Activated CD4-positive, alpha-beta T cell treated with anti-CD3 and anti-CD28 coated beads, Interleukin-2, amount 50 U/mL, for 1 hour (primary cell): ENCODE measurements around the gene PRODH2.
"Not testable (repeated sequence)": the region's sequence is repeated elsewhere in the genome, so short reads cannot be mapped to it uniquely, and the experiment has no call there.

Source experiments
- DNase-seq: peaks from one replicate; pipeline ENCODE4 v3.0.0-alpha.2; 2020

The PRODH2 gene

DNA sequence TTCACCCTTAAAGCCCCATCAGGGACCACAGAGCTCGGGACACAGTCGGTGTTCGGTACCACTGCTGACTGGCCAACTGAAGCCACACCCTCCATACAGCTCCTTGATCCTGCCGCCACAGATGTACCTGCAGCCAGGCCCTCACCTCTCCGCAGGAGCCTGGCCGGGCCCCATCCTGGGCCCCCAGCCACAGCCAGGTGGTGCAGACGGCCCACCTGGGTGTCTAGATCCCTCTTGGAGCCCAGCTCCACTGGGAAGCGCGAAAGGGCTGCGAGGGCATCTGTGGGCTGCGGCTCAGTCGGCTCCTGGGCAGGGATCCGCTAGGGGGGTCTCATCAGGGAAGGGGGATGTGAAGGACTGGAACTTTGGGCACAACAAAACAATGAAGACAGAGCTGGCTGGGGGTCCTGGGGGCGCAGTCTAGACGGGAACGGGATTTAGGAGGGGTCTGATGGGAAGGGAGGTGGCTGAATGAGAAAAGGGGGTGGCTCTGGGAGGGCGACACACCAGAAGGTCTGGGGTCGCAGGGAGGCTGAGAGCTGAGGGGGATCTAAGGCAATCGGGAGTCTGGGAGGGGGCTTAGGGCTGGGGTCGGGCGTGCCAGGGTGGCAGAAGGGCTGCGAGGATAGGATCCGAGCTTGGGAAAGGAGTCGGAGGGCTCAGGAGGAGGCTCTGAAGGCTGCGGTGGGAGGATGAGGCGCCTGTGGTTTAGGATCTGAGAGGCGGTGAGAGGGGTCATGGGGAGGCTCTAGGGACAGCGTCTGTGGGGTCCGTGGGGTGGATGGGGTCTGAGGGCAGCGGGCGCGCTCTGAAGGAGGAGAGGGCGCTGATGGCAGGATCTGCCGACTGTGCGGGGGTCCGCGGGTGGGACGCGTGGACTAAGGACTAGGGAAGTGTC lies 15.8 kb downstream of the PRODH2 start:
- DNase-seq: no peak

DNA sequence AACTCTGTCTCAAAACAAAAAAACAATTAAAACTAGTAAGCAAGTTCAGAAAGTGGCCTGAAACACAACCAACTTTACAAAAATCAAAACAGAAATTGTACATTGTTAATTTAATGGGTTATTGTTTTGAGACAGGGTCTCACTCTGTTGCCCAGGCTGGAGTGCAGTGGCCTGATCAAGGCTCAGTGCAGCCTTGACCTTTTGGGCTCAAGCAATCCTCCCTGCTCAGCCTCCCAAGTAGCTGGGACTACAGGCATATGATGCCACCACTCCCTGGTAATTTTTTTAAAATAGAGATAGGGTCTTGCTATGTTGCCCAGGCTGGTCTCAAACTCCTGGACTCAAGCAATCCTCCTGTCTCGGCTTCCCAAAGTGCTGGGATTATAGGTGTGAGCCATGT lies 17.1 kb downstream of the PRODH2 start:
- DNase-seq: not testable (repeated sequence)

DNA sequence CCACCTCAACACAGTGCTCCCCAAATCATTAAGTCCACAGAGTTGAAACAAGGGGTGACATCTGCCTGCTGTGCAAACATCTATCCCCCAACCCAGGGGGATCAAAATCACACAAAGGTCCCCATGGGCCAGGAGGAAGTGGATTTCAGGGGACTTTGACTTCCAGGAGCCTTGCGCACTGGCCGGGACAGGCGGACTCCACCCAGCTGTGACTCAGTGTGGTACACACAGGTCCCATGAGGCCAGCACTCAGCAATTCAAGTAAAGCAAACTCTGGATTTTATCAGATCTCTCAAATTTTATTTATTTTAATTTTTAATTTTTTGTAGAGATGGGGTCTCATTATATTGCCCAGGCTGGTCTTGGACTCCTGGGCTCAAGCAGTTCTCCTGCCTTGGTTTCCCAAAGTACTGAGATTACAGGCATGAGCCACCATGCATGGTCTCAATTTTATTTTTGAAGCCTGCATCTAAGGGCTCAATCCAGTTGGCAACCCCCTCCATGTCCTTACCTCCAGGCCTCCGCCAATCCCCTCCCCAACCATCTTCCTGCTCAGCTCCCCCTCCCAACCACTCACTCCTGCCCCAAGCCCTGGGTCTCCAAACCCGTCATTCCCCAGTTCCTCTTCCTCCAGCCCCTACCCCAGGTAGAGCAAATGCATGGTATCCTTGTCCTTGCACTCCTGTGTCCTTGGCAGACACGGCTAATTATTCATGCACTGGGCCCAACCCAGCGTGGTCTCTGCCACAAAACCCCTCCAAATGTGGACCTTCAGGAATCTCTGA lies 19.1 kb downstream of the PRODH2 start:
- no peak for DNase-seq

DNA sequence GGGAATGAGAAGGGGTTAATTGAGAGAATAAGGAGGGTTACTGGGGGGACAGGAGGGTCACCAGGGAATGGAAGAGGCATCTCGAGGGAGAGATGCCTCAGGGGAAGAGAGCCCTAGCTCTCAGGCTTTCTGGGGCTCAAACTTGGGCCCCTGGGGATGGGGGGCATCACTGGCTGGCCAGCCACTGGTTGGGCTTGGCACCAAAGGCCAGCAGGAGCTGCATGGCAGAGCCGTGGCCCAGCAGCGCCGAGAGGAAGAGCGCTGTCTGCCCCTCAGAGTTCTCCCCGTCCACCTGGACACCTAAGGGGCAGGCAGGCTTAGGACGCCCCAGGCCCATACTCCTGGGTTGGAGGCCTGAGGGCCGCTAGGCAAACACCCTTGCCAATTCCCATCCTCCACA lies 19.8 kb downstream of the PRODH2 start:
- no peak for DNase-seq

DNA sequence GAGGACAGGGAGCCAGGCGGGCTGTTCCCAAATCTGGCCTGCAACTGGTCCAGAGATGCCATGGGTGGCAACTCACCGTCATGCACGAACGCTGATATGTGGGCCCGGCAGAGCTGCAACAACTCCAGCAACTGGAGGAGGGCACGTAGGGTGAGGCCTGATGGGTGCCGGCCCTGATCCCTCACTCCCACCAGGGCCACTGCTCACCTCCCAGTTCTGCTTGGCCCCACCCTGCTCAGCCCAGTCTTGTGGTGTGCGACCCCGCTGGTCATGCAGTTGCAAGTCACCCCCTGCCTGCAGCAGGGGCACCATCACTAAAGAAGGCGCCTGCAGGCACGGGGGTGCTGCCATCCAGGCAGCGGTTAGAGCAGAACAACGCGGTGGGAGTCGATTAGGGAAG lies 20.3 kb downstream of the PRODH2 start:
- DNase-seq: no peak

- DNase-seq: no peak
These were observed 20.8 kb downstream of the PRODH2 start for GRCh38 chr19:35791814-35792279.

- no peak for DNase-seq
These were observed 21.4 kb downstream of the PRODH2 start for GRCh38 chr19:35790981-35791813.

DNA sequence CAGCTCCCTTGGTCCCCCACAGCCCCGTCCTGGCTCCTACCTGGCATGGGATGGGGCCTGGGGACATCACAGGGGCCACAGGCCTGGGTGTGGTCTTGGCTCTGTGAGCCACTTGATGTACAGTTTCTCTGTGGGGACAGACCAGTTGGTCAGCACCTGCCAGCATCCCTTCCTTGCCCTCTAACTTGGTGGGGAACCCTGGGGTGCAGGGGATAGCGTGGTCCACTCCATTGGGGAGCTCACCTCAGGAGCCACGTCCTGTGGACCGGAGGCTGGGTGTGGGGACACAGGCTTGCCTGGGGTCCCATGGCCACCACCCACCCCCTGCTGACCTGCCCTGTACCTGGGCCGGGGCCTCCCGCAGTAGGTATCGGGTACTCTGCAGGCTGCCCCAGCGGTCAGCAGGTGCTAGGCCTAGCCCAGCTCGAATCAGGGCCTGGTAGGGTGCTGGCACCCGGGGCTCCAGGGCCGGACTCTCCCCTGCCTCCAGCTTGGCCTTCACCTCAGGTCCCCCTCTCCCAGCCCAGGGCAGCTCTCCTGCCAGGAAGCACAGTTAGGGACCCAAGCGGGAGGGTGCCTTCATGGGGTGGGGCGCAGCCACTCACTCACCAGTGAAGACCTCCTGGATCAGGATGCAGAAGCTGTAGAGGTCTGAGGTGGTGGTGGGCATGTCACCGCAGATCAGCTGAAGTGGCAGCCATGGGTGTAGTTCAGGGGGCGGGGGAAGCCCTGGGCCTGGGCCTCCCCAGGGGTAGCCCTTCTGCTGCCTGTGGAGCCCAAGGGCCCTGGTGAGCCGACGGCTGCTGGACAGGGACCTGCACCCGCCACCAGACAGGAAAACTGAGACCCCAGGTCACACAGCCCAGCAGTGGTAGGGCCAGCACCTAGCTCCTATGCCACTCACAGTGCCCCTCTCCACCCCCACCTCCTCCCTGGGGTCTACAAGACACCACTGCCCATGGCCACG lies 22.4 kb downstream of the PRODH2 start:
- no peak for DNase-seq

DNA sequence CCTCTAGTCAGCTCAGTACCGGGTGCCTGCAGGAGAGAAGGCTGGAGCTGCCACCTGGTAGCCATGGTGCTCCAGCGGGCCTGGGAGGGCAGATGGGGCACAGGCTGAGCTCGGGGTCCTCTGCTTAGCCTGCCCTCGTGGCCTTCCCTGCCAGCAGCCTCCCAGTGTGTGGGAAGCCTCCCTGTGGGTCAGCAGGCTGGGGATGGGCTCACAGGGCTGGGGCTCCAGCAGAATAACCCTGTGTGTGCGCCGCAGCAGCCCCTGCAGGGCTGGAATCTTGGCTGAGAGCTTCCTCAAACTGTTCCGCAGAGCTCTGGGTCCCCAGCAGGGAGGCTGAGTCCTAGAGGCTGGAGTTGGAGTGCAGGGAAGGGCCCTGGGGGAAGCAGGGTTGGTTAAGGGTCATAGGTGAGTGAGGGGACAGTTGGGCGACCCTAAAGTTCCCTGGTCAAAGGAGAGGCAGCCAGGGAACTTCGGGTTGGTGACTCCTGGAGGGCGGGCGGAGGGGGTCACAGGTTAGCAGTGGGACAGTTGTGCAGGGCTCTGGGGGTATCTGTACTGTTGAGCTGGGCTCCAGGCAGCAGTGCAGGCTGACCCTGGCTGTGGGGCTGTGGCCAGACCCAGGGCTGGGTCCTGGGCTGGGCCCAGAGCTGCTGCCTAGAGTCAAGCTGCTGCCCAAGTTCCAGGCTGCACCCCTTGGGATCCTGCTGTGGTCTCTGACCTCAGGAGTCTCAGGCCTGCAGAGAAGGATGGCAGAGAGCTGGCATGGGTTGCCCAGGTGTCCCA lies 23.3 kb downstream of the PRODH2 start:
- DNase-seq: no peak

DNA sequence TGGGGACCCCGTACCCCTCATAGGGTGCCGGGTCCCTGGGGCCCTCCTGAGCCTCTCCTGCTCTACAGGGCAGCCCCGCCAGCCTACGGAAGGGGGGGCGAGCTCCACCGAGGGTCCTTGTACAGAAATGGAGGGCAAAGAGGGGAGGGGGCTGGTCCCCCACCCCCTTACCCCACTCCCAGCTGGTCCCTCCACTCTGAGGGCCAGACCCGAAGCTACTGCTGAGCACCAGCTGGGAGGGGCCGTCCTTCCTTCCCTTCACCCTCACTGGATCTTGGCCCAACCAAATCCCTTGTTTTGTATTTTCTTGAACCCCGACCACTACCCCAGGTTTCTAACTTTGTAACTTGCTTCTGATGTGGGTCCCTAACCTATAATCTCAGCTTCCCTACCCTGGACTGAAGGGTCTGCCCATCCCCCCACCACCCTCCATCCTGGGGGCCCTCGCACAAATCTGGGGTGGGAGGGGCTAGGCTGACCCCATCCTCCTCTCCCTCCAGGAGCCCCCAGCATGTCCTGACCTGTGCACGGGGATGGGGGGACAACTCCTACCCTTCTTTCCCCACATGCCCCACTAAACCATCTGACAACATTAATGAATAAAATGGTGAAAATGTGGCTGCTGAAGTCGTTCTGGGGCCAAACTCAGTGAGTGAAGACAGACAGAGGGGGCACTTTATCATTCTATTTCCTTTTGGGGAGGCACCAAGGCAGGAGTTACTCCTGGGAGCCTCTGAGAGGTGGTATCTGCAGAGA lies 24.3 kb downstream of the PRODH2 start:
- no peak for DNase-seq

- DNase-seq: no peak
These were observed 25.3 kb downstream of the PRODH2 start for GRCh38 chr19:35787227-35787799.

GRCh38 chr19:35786299-35787160 lies 26.1 kb downstream of the PRODH2 start:
- no peak for DNase-seq

GRCh38 chr19:35785339-35785627 lies 27.4 kb downstream of the PRODH2 start:
- no peak for DNase-seq

GRCh38 chr19:35784503-35785338 lies 27.9 kb downstream of the PRODH2 start:
- no peak for DNase-seq

DNA sequence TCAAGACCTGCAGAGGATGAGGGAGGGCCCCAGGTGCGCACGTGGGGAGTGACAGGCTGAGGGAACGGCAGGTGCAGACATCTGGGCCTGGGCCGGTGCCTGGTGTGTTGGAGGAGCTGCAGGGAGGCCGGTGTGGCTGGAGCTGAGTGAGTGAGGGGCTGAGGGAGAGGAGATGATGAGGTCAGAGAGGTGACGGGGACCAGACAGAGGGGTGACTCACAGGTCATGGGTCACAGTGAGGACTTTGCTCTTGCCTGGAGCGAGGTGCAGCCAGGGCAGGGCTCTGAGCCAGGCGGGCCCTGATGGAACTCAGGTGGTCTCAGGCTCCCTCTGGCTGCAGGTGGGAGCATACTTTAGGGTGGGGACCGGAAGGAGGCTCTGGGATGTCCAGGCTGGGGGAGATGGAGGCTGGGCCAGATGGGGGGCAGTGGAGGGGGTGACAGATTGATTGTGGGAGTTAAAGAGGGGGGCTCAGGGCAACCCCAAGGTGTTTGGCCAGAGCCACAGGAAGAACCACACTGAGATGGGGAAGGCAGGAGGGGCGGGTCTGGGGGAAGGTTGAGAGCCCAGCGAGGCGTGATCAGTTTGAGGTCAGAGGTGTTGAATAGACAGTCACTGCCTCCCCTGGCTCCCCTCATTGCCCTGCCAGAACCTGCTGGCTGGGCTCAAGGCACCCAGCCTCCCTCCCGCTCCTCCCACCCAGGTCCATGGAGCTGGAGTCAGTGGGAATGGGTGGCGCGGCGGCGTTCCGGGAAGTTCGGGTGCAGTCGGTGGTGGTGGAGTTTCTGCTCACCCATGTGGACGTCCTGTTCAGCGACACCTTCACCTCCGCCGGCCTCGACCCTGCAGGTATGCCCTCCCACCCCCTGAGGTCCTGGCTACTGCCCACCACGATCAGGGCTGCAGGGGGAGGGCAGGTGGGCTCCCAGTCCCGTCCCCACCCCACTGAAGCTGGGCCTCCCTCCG lies 28.9 kb downstream of the PRODH2 start:
- no peak for DNase-seq

- no peak for DNase-seq
These were observed 30.1 kb downstream of the PRODH2 start for GRCh38 chr19:35782589-35782988.

DNA sequence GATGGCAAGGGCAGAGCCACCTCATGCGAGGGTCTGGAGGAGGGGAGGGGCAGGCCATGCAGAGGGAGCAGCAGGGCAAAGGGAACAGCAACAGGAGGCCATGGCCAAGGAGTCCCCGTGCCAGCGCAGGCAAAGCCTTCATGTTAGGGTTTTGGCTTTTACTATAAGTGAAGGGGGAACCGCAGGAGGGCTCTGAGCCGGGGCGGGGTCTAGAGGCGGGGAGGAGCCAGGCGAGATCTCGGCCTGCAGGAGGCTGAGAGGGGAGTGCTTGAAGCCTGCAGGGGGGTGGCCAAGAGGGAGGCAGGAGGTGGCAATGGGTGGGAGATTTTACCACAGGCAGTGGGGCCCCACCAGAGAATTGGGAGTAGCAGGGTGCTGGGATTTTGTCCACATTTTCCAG lies 31.0 kb downstream of the PRODH2 start:
- DNase-seq: no peak
